HG02981 (cell line): ENCODE measurements around the gene SPOCD1.

Experiments
- ATAC-seq: cut with Tn5 transposase; IDR thresholded peaks from one replicate; pipeline ENCODE4 v1.9.1; 2021; ENCODE audit warnings: mild to moderate bottlenecking, moderate library complexity; ENCODE audit not compliant: unreplicated experiment

SPOCD1 gene

GRCh38 chr1:31742462-31743212 lies 73.2 kb downstream of the SPOCD1 start:
- no peak for ATAC-seq
